Measurements from ENCODE around the gene USH1C.

USH1C gene

DNA sequence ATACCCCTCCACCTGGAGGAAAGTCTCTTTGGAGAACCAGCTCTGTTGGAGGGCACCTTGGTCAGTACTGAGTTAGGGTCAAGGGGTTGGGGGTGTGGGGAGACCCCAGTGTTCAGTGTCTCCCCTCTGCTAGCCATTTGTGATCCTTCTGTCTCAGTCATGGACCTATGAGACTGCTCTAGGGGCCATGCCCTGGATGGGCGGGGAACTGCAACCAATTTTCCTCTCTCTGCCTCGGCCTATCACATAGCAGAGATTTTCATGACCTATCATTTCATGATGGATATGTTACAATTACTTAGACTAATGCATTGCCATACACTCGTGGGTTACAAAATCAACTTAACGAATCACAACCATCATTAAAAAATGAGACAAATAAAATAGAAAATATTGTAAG, 10.3 kb upstream of the USH1C start:
- Histone ChIP-seq H3K27me3 (ENCODE audit: low read depth, low read length) (0 out of 2 replicates have a peak, but pooled peaks cover 2% of the 10 kb centered on the region), H3K9ac (ENCODE audit: low read length) (no peak overlapping the region), H4K20me1 (ENCODE audit: insufficient read depth, low read length) (no peaks in the 10 kb centered on the region), H3K27ac (ENCODE audit: low read length) (no peak overlapping the region), H3K4me1 (ENCODE audit: low read length) (peaks cover 23% of the 10 kb centered on the region), H3K4me3 (ENCODE audit: low read length) (no peak overlapping the region), H3K4me2 (ENCODE audit: low read length) (no peak overlapping the region), H2AFZ (ENCODE audit: low read depth, low read length) (no peak overlapping the region), H3K79me2 (ENCODE audit: low read length) (no peaks in the 10 kb centered on the region), H3K9me3 (ENCODE audit: insufficient read depth, low read length) (no peaks in the 10 kb centered on the region), H3K36me3 (replicated peaks; ENCODE audit: low read depth, low read length) (no peaks in the 10 kb centered on the region)
- no peak for TF ChIP-seq EZH2phosphoT487 (IDR thresholded peaks at IDR 0.05; ENCODE audit: low read depth)
- TF ChIP-seq CTCF (IDR thresholded peaks at IDR 0.05; ENCODE audit: low read depth, low read length): no peak

GRCh38 chr11:17553249-17553546, 9.0 kb upstream of the USH1C start:
- H3K4me2 ChIP-seq (ENCODE audit: low read length): peak overlapping the region; percentile 31; the same call in 1 of the 2 replicates
- TF ChIP-seq CTCF (IDR thresholded peaks at IDR 0.05; ENCODE audit: low read depth, low read length) (no peak), EZH2phosphoT487 (IDR thresholded peaks at IDR 0.05; ENCODE audit: low read depth) (no peak)
- H2AFZ ChIP-seq (ENCODE audit: low read depth, low read length): no peak overlapping the region
- H3K4me1 ChIP-seq (ENCODE audit: low read length): peaks cover 23% of the 10 kb centered on the region
- H3K79me2 ChIP-seq (ENCODE audit: low read length): no peaks in the 10 kb centered on the region
- H3K9me3 ChIP-seq (ENCODE audit: insufficient read depth, low read length): no peaks in the 10 kb centered on the region
- H4K20me1 ChIP-seq (ENCODE audit: insufficient read depth, low read length): no peaks in the 10 kb centered on the region
- H3K9ac ChIP-seq (ENCODE audit: low read length): no peak overlapping the region
- no peak overlapping the region for H3K4me3 ChIP-seq (ENCODE audit: low read length)
- H3K36me3 ChIP-seq (replicated peaks; ENCODE audit: low read depth, low read length): no peaks in the 10 kb centered on the region
- H3K27me3 ChIP-seq (ENCODE audit: low read depth, low read length): 0 out of 2 replicates have a peak, but pooled peaks cover 2% of the 10 kb centered on the region
- peak overlapping the region; percentile 19; the same call in 1 of the 2 replicates for H3K27ac ChIP-seq (ENCODE audit: low read length)

- peaks cover 23% of the 10 kb centered on the region for H3K4me1 ChIP-seq (ENCODE audit: low read length)
These were observed 8.4 kb upstream of the USH1C start for GRCh38 chr11:17552392-17553248.

More at GRCh38 chr11:17552392-17553248, 8.4 kb upstream of the USH1C start:
- no peaks in the 10 kb centered on the region for H3K36me3 ChIP-seq (replicated peaks; ENCODE audit: low read depth, low read length)
- no peak for TF ChIP-seq EZH2phosphoT487 (IDR thresholded peaks at IDR 0.05; ENCODE audit: low read depth)
- TF ChIP-seq CTCF (IDR thresholded peaks at IDR 0.05; ENCODE audit: low read depth, low read length): no peak
- H2AFZ ChIP-seq (ENCODE audit: low read depth, low read length): no peak overlapping the region
- H3K9ac ChIP-seq (ENCODE audit: low read length): no peak overlapping the region; the same call in 1 of the 2 replicates
- no peaks in the 10 kb centered on the region for H4K20me1 ChIP-seq (ENCODE audit: insufficient read depth, low read length)
- no peak overlapping the region; the same call in 1 of the 2 replicates for H3K4me3 ChIP-seq (ENCODE audit: low read length)
- H3K27ac ChIP-seq (ENCODE audit: low read length): peak overlapping the region; percentile 19; the same call in 1 of the 2 replicates
- 0 out of 2 replicates have a peak, but pooled peaks cover 1% of the 10 kb centered on the region for H3K27me3 ChIP-seq (ENCODE audit: low read depth, low read length)
- H3K79me2 ChIP-seq (ENCODE audit: low read length): no peaks in the 10 kb centered on the region
- no peaks in the 10 kb centered on the region for H3K9me3 ChIP-seq (ENCODE audit: insufficient read depth, low read length)
- peak overlapping the region; percentile 31 for H3K4me2 ChIP-seq (ENCODE audit: low read length)

Measured in OCI-LY3 (cell line).